ENCODE results near the gene FAM168B.
"Not testable (repeated sequence)": the region's sequence is repeated elsewhere in the genome, so short reads cannot be mapped to it uniquely, and the experiment has no call there.

The FAM168B gene

DNA sequence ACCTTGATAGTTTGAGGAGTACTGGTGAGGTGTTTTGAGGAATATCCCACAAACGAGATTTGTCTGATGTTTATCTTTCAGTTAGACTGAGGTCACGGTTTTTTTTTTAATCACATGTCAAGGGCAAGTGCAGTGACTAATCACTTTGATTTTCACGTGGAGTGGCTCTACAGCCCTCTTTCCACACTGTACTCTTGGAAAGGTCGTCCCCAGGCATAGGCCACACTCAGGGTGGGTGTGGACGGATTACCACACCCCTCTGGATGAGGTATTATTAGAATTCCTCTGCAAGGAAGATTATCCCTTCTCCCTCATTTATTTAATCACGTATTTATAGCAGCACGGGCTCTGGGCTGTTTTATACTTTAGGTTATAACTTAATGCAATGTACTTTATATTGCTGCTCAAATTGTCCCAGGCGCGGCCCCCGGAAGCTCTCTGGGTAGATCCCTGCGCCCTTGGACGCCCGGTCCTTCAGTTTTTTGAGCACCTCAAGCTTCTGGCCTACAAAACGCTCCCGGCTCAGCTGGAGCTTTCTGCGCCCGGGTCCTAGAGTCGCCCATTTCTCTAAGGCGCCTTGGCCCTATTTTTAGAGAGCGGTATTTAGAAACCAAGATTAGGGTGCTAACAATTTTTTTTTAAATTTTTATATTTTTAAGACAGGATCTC, 11.4 kb upstream of the FAM168B start:
- in situ Hi-C loops (cut with HindIII; ENCODE audit: low sequenced_read_pairs), result loop anchor here (25.0 kb wide), 1 partner anchor 292 kb away; no protein-coding TSS in a partner anchor

DNA sequence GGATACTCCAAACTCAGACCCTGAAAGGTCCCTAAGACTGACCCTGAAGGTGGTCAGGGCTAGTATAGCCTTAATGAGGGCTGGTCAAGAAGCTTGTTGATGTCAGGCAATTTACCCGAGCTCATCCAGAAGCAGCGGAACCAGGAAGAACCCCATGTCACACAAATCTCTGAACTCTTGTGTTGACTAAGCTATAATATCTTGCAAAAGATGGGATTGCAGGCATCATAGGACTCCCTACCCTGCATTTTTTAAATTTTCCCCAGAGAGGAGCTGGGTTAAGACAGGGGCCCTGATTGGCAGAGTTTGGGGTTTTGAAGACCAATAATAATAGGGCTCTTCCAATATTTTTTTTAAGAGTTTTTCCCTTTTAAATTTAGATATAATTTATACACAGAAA, 9.9 kb upstream of the FAM168B start:
- in situ Hi-C loops (cut with HindIII; ENCODE audit: low sequenced_read_pairs), result loop anchor here (25.0 kb wide), 1 partner anchor 291 kb away; no protein-coding TSS in a partner anchor

DNA sequence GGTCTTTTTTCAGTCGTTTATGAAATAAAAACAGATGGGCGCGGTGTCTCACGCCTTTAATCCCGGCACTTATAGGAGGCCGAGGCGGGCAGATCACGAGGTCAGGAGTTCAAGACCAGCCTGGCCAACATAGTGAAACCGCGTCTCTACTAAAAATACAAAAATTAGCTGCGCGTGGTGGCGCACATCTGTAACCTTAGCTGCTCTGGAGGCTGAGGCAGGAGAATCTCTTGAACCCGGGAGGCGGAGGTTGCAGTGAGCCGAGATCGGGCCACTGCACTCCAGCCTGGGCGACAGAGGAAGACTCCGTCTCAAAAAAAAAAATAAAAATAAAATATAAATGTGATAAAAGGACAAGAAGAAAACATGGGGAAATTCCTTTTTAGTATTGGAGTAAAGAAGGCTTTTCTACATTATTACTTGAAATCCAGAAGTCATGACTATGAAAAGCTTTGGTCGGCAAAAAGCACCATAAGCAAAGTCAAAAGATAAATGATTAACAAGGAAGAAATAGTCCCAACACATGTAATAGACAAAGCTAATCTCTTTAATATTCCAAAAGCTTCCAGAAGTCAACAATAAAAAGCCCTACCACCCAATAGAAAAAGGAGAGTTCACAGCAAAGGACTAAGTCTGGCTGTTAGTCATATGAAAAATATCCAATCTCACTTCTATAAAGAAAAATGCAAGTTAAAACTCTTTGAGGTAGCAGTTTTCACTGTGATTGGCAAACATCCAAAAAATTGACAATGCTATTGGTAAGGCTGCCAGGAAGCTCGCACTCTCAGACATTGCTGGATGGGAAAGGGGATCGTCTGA, 1.4 kb upstream of the FAM168B start:
- in situ Hi-C loops (cut with HindIII; ENCODE audit: low sequenced_read_pairs), result no loop called here

DNA sequence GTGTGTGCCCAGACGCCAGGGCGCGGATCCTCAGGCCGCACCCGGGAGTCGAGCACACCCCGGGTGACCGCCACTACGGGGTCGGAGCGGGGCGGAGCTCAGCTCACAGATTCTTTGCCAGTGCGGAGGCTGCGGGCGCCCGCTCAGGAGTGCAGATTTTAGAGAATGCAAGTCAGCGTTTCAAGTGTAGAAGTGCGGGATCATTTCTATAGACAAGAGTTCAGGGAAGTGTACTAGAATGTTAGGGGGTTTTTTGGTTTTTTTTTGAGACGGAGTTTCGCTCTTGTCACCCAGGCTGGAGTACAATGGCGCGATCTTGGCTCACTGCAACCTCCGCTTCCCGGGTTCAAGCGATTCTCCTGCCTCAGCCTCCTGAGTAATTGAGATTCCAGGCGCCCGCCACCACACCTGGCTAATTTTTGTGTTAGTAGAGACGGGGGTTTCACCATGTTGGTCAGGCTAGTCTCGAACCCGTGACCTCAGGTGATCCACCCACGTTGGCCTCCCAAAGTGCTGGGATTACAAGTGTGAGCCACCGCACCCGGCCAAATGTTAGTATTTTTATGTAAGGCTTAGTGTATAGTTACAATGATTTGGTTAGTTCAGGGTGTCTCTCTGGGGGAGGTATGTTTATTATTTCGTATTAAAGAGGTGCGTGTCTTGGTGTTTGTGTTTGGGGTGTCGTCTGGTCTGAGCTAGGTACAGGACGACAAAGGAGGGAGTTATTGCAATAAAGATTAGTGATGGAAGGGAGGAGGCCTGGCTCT, 619 bp upstream of the FAM168B start:
- in situ Hi-C loops (cut with HindIII; ENCODE audit: low sequenced_read_pairs), result no loop called here

DNA sequence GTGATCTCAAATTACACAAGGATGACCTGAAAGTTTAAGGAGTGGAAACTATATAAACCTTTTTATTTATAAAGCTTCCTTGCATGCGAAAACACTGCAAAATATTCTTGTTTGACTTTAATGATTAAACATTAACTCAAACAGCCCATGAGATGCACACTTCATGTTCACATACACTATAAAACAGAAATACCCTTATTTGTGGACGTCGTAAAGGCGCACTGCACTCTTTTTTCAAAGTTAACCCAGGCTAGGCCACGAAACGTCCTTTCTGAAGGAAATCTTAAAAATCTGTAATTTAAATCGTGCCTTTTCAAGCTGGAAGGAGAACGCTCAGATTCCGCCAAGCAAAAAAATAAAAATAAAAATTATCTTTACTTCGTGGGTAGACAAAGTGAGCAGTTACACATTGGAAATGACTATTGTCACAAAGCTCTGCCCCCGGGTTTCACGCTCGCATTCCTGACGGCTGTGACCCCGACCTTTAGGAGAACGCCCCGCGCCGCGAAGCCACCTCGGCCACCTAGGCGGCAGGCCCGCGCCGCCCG, 728 bp downstream of the FAM168B start:
- in situ Hi-C loops (cut with HindIII; ENCODE audit: low sequenced_read_pairs), result no loop called here

DNA sequence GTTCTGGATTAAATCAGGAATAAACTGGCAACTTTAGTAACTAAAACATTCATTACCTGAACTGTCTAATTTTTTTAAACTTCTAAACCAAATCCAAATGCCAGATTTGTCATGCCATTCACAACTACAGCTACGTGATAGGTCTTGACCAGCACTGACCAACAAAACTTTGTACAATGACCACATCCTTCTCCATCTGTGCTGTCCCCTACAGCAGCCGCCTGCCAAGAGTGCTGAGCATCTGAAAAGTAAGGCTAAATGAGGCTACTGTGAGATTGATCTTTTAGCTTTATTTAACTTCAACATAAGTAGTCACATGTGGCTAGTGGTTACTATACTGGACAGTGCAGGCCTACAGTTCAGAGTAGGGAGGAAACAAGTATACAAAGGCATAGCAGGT, 7.6 kb downstream of the FAM168B start:
- in situ Hi-C loops (cut with HindIII; ENCODE audit: low sequenced_read_pairs), result no loop called here

DNA sequence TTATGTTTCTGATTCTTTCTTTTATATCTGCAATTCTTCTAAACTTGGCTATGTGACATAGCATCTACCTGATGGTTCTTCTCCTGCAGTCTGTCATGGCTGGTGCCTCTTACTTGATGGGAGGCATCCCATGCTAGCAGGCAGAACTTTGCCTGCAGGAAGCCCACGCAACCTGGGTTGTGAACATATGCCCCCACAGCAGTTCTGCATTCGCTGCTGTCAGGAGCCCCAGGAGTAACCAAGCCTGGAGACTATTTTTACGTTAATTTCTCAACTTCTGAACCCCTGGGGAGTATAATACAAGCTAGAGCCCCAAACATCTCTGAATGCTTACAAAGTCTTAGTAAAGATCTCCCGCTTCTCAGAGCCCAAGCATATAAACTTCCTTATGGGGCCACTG, 12.1 kb downstream of the FAM168B start:
- in situ Hi-C loops (cut with HindIII; ENCODE audit: low sequenced_read_pairs), result no loop called here

DNA sequence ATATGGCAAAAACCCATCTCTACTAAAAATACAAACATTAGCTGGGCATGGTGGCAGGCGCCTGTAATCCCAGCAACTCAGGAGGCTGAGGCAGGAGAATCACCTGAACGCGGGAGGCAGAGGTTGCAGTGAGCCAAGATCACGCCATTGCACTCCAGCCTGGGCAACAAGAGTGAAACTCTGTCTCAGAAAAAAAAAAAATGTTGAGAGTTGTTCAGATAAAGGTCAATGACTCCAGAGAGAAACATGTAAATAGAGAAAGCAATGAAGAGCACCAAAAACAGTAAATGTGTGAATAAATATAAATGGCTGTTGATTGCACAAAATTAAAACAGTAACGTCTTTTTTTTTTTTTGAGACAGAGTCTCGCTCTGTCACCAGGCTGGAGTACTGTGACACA, 13.3 kb downstream of the FAM168B start:
- in situ Hi-C loops (cut with HindIII; ENCODE audit: low sequenced_read_pairs), result not testable (repeated sequence)

DNA sequence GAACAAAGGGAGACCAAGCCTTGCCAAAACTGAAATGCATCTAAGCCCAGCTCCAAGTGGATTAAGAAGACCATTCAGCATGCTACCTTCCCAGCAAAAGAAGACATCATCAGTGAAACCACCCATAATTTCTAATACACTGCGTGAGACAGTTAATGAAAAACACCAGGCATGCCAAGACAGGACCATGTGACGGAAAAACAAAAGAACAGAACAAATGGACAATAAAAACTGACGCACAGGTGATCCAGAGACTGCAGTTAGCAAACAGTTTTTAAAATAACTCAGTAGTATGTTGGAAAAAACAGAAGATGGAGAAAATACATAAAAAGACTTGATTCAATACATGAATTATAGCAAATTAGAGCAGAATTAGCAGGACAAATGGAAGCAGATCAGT, 15.3 kb downstream of the FAM168B start:
- in situ Hi-C loops (cut with HindIII; ENCODE audit: low sequenced_read_pairs), result no loop called here

DNA sequence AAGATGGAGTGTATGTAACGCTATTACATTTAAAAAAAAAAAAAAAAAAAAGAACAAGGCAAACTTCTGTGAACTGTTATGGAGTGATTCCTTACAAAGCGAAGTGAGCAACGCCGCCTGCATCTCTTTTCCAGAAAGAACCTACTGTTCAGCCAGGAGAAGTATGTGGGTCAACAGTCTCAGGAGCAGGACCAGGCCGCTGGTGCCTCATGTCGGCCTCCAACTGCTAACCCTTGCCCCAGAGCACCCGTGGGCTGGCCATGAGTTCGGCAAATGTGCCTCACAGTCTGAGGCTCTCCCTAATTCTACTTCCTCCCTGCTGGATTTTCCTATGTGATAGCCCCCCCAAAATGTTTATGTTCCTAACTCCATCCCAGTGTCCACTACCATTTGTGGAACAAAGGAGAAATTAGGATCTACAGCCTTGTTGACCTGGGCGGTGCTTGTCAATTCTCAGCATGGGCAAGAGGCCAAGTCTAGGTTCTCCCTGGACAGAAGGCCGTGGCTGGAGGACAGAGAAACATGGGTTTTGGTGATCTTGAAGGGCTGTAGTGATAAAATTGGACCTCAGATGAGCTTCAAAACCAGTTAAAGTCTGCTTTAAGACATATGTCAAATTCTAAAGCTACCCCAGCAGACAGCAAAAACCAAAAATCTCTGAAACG, 15.9 kb downstream of the FAM168B start:
- in situ Hi-C loops (cut with HindIII; ENCODE audit: low sequenced_read_pairs), result no loop called here

DNA sequence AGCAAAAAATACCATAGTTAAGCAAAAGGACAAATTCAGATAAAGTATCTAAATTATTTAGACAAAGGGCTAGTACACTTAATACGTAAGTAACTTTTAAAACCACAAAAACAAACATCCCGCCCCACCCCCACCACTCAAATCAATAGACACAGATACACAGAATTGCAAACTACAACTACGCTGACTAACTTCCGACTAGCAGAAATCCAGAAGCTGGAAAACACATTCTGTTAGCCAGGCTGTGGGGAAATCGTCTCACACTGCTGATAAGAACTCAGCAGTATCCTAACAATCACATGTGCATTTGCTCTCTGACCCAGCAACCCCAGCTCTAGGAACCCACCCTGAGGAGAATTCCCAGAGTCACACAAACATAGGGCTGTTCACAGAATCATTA, 16.6 kb downstream of the FAM168B start:
- in situ Hi-C loops (cut with HindIII; ENCODE audit: low sequenced_read_pairs), result no loop called here

DNA sequence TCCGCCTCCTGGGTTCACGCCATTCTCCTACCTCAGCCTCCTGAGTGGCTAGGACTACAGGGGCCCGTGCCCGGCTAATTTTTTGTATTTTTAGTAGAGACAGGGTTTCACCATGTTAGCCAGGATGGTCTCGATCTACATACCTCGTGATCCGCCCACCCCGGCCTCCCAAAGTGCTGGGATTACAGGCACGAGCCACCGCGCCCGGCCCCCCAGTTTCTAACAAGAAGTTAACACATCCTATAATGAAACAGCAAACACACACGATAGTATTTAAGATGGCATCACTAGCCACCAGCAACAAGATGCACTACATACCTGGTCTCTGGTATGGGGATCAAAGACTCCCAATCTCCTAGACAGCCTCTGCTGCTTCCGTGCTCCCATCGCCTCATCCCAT, 17.7 kb downstream of the FAM168B start:
- in situ Hi-C loops (cut with HindIII; ENCODE audit: low sequenced_read_pairs), result not testable (repeated sequence)

DNA sequence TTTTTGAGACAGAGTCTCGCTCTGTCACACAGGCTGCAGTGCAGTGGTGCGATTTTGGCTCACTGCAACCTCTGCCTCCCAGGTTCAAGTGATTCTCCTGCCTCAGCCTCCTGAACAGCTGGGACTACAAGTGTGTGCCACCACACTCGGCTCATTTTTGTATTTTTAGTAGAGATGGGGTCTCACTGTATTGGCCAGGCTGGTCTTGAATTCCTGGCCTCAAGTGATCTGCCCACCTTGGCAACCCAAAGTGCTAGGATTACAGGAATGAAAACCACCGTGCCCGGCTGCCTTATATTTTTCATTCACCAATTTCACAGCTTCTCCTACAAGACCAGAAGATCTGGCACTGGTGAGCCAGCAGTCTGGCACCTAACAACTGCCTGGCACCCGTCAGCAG, 25.1 kb downstream of the FAM168B start:
- in situ Hi-C loops (cut with HindIII; ENCODE audit: low sequenced_read_pairs), result not testable (repeated sequence)

DNA sequence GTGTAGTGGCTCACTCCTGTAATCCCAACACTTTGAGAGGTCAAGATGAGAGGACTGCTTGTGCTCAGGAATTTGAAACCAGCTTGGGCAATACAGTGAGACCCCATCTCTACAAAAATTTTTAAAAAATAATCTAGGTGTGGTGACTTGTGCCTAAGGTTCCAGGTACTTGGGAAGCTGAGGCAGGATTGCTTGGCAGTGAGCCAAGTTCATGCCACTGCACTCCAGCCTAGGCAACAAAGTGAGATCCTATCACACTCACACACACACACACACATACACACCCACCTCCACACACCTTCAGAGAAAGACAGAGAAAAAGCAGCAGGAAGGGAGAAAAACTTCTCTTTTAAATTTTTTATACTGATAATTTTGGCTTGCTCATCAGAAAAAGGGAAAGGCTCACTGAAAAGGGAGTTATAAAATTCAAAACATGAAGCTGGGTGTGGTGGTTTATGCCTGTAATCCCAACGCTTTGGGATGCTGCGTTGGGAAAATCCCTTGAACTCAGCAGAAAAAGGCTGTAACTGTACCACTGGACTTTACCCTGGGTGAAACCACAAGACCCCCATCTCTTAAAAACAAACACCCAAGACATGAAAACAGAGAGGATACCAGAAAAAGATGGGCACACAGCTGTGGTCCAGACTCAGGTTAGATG, 25.7 kb downstream of the FAM168B start:
- in situ Hi-C loops (cut with HindIII; ENCODE audit: low sequenced_read_pairs), result no loop called here

DNA sequence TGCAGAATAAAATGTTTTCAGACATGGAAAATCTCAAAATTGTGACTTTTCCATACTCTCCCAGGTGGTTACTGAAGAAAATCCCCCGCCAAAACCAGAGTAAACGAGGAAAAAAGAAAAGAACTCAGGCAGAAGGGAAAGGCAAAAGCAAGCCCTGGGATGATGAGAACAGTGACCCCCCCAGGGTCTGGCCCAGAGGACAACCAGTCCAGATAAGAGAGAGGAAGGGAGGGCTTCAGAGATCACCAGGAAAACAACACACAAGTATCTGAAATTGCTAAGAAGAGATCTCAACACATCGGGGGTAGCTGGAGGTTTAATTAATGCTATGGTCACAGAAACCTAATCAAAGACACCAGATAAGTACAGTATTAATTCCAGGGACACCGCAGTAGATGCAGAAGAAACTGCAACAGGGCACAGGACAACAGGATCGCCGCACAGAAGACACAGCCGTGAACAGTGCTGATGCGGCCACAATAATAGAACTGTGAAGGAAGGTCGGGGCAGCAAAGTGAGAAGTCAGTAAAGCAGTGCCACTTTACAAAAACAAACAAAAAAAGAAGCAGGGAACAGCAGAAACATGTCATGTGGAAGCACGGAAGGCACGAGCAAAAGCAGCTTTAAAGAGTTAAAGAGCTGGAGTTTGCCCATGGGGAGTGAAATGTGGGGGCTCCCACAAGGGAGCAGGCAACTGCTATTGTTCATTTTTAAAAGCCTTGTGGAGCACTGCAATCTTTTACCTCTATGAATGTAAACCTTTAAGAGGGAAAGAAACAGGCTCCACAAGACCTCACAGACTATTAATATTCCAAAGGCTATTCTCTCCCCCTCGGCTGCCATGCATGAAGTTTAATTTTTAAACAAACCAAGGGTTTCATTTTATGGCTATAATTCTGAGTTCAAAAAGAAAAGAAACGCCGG, 28.4 kb downstream of the FAM168B start:
- in situ Hi-C loops (cut with HindIII; ENCODE audit: low sequenced_read_pairs), result no loop called here

DNA sequence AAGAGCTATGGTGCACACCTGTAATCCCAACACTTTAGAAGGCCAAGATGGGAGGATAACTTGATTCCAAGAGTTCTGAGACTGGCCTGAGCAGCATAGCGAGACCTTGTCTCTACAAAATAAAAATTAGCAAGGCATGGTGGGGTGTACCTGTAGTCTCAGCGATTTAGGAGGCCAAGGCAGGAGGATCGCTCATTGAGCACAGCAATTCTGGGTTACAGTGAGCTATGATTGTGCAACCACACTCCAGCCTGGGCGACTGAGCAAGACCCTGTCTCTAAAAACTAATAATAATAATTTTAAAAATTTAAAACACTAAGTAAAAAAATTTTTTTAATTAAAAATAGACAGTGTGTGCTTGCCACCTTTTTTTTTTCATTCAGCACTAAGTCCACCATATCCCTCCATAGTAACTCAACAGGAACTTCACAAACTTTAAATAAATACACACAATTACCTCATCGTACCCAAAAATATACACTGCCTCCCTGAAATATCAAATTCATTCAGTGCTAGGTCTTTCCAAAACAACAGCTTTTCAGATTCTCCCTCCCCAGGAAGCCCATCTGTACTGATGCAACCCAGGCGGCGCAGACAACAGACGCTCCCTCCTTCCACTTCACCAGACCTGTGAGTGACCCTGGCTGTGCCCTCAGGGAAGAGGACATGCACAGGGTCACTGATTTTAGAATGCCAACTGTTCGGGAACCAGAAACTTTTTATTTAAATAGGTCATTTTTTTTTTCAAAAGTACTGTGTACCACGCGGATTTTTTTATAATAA, 29.6 kb downstream of the FAM168B start:
- in situ Hi-C loops (cut with HindIII; ENCODE audit: low sequenced_read_pairs), result no loop called here

DNA sequence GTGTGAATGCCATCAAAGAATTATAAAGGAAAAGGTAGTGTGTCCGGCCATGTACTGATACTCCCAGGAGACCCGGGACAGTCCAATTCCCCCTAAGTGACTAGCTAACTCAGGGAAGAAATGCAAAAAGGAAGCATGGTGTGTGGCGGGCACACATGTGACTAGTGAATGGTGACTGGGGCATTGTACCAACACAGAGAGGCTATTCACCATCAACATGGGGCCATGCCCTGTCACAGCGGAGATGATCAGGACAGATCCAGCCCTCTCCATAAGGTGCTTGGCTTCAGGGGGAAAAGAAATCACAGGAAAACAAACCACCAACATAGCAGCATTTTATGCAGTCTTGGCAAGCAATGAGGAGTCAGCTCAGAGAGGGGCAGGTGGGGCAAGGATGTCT, 34.3 kb downstream of the FAM168B start:
- in situ Hi-C loops (cut with HindIII; ENCODE audit: low sequenced_read_pairs), result no loop called here

DNA sequence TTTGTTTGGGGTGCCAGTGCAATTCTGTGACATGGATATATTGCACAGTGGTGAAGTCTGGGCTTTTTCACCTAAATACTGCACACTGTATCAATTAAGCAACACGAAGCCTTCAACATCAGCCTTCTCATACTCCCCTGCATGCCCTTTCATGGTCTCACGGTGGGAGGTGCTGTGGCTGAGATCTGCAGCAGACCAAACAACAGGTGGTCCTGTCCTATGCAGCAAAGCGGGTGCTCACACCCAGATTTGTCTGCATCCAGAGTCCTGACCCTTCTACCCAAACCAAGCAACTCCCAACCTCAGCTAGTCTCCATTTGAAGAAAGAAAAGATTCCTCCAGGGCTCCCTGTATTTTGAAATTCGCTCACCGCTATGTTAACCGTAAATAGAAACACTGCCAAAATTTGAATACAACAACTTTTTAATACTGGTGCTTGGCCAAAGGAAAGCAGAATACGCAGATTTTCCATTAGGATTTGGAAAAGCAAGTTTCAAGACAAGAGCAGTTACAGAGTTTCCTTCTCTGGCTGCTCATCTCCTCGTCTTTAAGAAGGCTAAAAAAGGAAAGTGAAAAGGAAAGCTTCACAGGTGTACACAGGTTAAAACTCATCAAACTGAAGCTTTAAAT, 34.9 kb downstream of the FAM168B start:
- in situ Hi-C loops (cut with HindIII; ENCODE audit: low sequenced_read_pairs), result no loop called here
